HL-60 (cell line): ENCODE results near the gene C5AR2.

Experiments used
- POLR2AphosphoS5 ChIP-seq: IDR thresholded peaks from 2 replicates; pipeline ENCODE4 v1.6.1; 2012; ENCODE audit warnings: low read depth
- SPI1 ChIP-seq: IDR thresholded peaks from 2 replicates; pipeline ENCODE4 v1.6.1; 2012; ENCODE audit warnings: low read depth, mild to moderate bottlenecking, borderline replicate concordance
- TF ChIP-seq, protein P1 (sequence below): IDR thresholded peaks from one replicate; pipeline ENCODE4 v1.5.1; 2011; ENCODE audit warnings: low read length, control low read depth, inconsistent platforms; ENCODE audit not compliant: insufficient read depth
- TF ChIP-seq, protein P2 (sequence below): IDR thresholded peaks from 2 replicates; pipeline ENCODE4 v1.6.1; 2012; ENCODE audit warnings: low read depth; ENCODE audit not compliant: insufficient replicate concordance

DNA sequence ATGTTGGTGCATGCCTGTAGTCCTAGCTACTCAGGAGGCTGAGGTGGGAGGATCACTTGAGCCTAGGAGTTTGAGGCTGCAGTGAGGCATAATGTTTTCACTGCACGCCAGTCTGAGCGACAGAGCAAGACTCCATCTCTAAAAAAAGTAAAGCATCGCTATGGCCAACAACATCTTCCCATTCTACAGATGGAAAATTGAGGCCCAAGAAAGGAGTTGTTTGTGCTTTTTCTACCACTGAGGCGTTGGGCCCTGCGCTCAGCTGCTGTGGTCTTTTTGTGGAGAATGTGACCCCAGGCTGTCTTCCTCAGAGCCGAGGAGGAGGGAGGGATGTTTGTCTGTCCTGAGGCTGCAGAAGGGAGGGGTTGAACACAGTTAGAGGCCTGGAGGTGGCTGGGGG is 485 bp upstream of the C5AR2 start:
- TF ChIP-seq, protein P1, sequence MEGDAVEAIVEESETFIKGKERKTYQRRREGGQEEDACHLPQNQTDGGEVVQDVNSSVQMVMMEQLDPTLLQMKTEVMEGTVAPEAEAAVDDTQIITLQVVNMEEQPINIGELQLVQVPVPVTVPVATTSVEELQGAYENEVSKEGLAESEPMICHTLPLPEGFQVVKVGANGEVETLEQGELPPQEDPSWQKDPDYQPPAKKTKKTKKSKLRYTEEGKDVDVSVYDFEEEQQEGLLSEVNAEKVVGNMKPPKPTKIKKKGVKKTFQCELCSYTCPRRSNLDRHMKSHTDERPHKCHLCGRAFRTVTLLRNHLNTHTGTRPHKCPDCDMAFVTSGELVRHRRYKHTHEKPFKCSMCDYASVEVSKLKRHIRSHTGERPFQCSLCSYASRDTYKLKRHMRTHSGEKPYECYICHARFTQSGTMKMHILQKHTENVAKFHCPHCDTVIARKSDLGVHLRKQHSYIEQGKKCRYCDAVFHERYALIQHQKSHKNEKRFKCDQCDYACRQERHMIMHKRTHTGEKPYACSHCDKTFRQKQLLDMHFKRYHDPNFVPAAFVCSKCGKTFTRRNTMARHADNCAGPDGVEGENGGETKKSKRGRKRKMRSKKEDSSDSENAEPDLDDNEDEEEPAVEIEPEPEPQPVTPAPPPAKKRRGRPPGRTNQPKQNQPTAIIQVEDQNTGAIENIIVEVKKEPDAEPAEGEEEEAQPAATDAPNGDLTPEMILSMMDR: no peak
- TF ChIP-seq POLR2AphosphoS5: no peak
- TF ChIP-seq SPI1: no peak
- TF ChIP-seq, protein P2, sequence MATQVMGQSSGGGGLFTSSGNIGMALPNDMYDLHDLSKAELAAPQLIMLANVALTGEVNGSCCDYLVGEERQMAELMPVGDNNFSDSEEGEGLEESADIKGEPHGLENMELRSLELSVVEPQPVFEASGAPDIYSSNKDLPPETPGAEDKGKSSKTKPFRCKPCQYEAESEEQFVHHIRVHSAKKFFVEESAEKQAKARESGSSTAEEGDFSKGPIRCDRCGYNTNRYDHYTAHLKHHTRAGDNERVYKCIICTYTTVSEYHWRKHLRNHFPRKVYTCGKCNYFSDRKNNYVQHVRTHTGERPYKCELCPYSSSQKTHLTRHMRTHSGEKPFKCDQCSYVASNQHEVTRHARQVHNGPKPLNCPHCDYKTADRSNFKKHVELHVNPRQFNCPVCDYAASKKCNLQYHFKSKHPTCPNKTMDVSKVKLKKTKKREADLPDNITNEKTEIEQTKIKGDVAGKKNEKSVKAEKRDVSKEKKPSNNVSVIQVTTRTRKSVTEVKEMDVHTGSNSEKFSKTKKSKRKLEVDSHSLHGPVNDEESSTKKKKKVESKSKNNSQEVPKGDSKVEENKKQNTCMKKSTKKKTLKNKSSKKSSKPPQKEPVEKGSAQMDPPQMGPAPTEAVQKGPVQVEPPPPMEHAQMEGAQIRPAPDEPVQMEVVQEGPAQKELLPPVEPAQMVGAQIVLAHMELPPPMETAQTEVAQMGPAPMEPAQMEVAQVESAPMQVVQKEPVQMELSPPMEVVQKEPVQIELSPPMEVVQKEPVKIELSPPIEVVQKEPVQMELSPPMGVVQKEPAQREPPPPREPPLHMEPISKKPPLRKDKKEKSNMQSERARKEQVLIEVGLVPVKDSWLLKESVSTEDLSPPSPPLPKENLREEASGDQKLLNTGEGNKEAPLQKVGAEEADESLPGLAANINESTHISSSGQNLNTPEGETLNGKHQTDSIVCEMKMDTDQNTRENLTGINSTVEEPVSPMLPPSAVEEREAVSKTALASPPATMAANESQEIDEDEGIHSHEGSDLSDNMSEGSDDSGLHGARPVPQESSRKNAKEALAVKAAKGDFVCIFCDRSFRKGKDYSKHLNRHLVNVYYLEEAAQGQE: no peak
